HEK293 (cell line): ENCODE data around the gene MAMDC2.

ENCODE experiments used
- CTCF ChIP-seq: fragments of 450-650 bp; formaldehyde crosslinking; IDR thresholded peaks from 2 replicates; pipeline ENCODE4 v1.5.1; 2016; ENCODE audit warnings: missing biosample characterization, missing genetic modification characterization
- HOXD13 ChIP-seq: sonication (generic); formaldehyde crosslinking; IDR thresholded peaks from 2 replicates; pipeline ENCODE4 v1.8.0; 2022; ENCODE audit warnings: missing genetic modification reagents, borderline replicate concordance
- MEIS1 ChIP-seq: sonication (generic); formaldehyde crosslinking; IDR thresholded peaks from 2 replicates; pipeline ENCODE4 v1.8.1; 2022; ENCODE audit warnings: missing genetic modification reagents, mild to moderate bottlenecking, borderline replicate concordance
- PRDM10 ChIP-seq: fragments of 450-650 bp; formaldehyde crosslinking; IDR thresholded peaks from 2 replicates; pipeline ENCODE4 v1.5.1; 2016; ENCODE audit warnings: missing biosample characterization, missing genetic modification characterization
- ZBTB11 ChIP-seq: fragments of 450-650 bp; formaldehyde crosslinking; conservative IDR thresholded peaks from 2 replicates; pipeline ENCODE4 v1.5.1; 2016; ENCODE audit warnings: low read depth, missing biosample characterization, missing genetic modification characterization
- ZBTB7A ChIP-seq: fragments of 450-650 bp; formaldehyde crosslinking; IDR thresholded peaks from 2 replicates; pipeline ENCODE4 v1.5.1; 2016; ENCODE audit warnings: low read depth, missing biosample characterization, missing genetic modification characterization
- ZNF132 ChIP-seq: fragments of 450-650 bp; formaldehyde crosslinking; IDR thresholded peaks from 2 replicates; pipeline ENCODE4 v1.5.1; 2017; ENCODE audit warnings: missing biosample characterization, missing genetic modification characterization, borderline replicate concordance
- ZNF133 ChIP-seq: fragments of 450-650 bp; formaldehyde crosslinking; IDR thresholded peaks from 2 replicates; pipeline ENCODE4 v1.5.1; 2016; ENCODE audit warnings: missing biosample characterization, missing genetic modification characterization
- ZNF398 ChIP-seq: fragments of 450-650 bp; formaldehyde crosslinking; IDR thresholded peaks from 2 replicates; pipeline ENCODE4 v1.5.1; 2017; ENCODE audit warnings: missing biosample characterization, missing genetic modification characterization
- ZNF785 ChIP-seq: fragments of 450-650 bp; formaldehyde crosslinking; IDR thresholded peaks from 2 replicates; pipeline ENCODE4 v1.5.1; 2016; ENCODE audit warnings: missing biosample characterization, missing genetic modification characterization
- ZSCAN5A ChIP-seq: fragments of 450-650 bp; formaldehyde crosslinking; IDR thresholded peaks from 2 replicates; pipeline ENCODE4 v1.5.1; 2016; ENCODE audit warnings: missing biosample characterization, missing genetic modification characterization

GRCh38 chr9:70195456-70195855 lies 151.8 kb downstream of the MAMDC2 start:
- TF ChIP-seq CTCF: no peak
- no peak for TF ChIP-seq ZNF398 (tag by site-specific recombination)
- TF ChIP-seq HOXD13 (CRISPR knock-in tag): no peak
- TF ChIP-seq ZNF785 (tag by site-specific recombination): no peak
- TF ChIP-seq ZNF133: no peak
- TF ChIP-seq ZBTB11 (tag by site-specific recombination): no peak
- TF ChIP-seq ZBTB7A (tag by site-specific recombination): no peak
- no peak for TF ChIP-seq ZSCAN5A (tag by site-specific recombination)
- no peak for TF ChIP-seq MEIS1
- TF ChIP-seq ZNF132 (tag by site-specific recombination): no peak
- no peak for TF ChIP-seq PRDM10
